Ovary (tissue), 9 donors: ENCODE data around the gene ACVR1B. TPM values are rescaled to one million over a fixed set of nuclear protein-coding genes. Genes with fewer than 3 reads are reported as not detected.

Experiments
- DNase-seq, 5 donors: peaks; one replicate each; pipeline ENCODE4 v3.0.0-alpha.2; 2019 to 2020
- H3K27ac ChIP-seq, 2 donors: fragments of 200-600 bp; one replicate each; pipeline versions ENCODE4 v1.5.1 to v1.8.0; 2019 to 2022
- H3K27me3 ChIP-seq: fragments of 200-600 bp; one replicate; pipeline ENCODE4 v1.8.0; 2022
- H3K36me3 ChIP-seq: fragments of 200-600 bp; sonication (generic); one replicate; pipeline ENCODE4 v1.5.1; 2019
- H3K4me1 ChIP-seq: one replicate; pipeline ENCODE4 v1.8.1; 2013; ENCODE audit warnings: mild to moderate bottlenecking, moderate library complexity; ENCODE audit not compliant: insufficient read depth
- H3K4me3 ChIP-seq: fragments of 200-600 bp; sonication (generic); one replicate; pipeline ENCODE4 v1.5.1; 2017
- H3K9me3 ChIP-seq, 2 donors: fragments of 200-600 bp in 1 of 2; sonication (generic) in 1 of 2; one replicate each; pipeline versions ENCODE4 v1.5.1 to v1.8.1; 2013 to 2019; ENCODE audit warnings: mild to moderate bottlenecking in 1 of 2, moderate library complexity in 1 of 2
- EP300 ChIP-seq: sonication (generic); formaldehyde crosslinking; IDR thresholded peaks from one replicate; pipeline ENCODE4 v1.6.1; 2017; ENCODE audit warnings: antibody characterized with exemption
- POLR2A ChIP-seq: fragments of 450-650 bp; IDR thresholded peaks from one replicate; pipeline ENCODE4 v1.6.1; 2017; ENCODE audit warnings: antibody characterized with exemption, mild to moderate bottlenecking, moderate library complexity
- WGBS, 3 donors: extraction: QIAGEN DNeasy Blood & Tissue Kit in 1 of 3; methylation state at CpG; one replicate each; pipeline versions ENCODE4 v1.1.5 to v1.1.7; 2013 to 2017; 5-methylcytosine and 5-hydroxymethylcytosine counted together
- intact Hi-C, 4 donors: fragments of 100-400 bp; cut with DNase I; formaldehyde crosslinking; loops; one replicate each; pipeline versions ENCODE4 v1.11.0 to v1.15.1; 2022 to 2023
- polyA plus RNA-seq, 2 donors: library from polyadenylated mRNA; stranded (reverse); fragments of 200-250 nt in 1 of 2; fragments of 350-450 nt in 1 of 2; fragmentation: Illumina TruSeq in 1 of 2; extraction: RNeasy Lipid Tissue Mini Kit (QIAGEN cat#74804) in 1 of 2; gene quantifications; one replicate each; pipeline ENCODE4 v1.2.3, GENCODE V29; 2013 to 2014
- total RNA-seq, 7 donors: library from RNA; depleted of rRNA in 2 of 7; stranded (reverse); fragments of >200 nt in 2 of 7; fragmentation: NEBNext Ultra II Directional in 3 of 7; extraction: Animal tissue kit (Norgen Biotek cat#: 25700) in 3 of 7; gene quantifications; one replicate each; pipeline versions ENCODE4 v1.1.0 to v1.2.4, GENCODE V29; 2016 to 2023
- TF ChIP-seq, protein P1 (sequence below), 3 donors: fragments of 450-650 bp in 2 of 3; fragments of 200-600 bp in 1 of 3; IDR thresholded peaks; one replicate each; pipeline versions ENCODE4 v1.5.1 to v1.8.0; 2016 to 2022; ENCODE audit warnings: antibody characterized with exemption in 3 of 3, mild to moderate bottlenecking in 1 of 3
- donor health status: DM: no; HTN: no; CAD: no; lungs with moderate emphysema.
- donor health status: DM: no; HTN: no; CAD: no.
- donor health status: Bipolar disorder and iron deficiency.
- donor health status: DM: yes; HTN: yes; CAD: no.
- donor health status: DM: no; HTN: no; CAD: no.
- donor health status: DM: yes; HTN: yes; CAD: no.

The ACVR1B gene
- total and polyA plus RNA-seq, 9 donors, result 6.9 to 27.3 (median 19.1) TPM

DNA sequence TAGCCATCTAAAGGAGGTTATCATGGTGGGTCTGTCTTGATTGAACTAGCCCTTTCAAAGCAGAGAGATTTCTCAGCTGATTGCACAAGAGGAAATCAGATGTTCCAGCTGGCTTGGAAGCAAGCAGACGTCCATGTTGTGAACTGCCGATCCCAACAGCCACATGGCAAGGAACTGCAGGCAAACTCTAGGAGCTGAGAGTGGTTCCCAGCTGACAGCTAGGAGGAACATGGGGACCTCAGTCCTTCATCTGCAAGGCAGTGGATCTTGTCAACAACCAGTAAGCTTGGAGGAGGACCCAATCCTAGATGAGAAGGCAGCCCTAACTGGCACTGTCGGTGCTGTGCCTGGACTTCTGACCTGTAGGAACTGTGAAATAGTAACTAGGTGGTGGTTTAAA, 7.7 kb downstream of the ACVR1B start:
- TF ChIP-seq POLR2A, result no peak
- no peak for TF ChIP-seq EP300
- TF ChIP-seq, protein P1, sequence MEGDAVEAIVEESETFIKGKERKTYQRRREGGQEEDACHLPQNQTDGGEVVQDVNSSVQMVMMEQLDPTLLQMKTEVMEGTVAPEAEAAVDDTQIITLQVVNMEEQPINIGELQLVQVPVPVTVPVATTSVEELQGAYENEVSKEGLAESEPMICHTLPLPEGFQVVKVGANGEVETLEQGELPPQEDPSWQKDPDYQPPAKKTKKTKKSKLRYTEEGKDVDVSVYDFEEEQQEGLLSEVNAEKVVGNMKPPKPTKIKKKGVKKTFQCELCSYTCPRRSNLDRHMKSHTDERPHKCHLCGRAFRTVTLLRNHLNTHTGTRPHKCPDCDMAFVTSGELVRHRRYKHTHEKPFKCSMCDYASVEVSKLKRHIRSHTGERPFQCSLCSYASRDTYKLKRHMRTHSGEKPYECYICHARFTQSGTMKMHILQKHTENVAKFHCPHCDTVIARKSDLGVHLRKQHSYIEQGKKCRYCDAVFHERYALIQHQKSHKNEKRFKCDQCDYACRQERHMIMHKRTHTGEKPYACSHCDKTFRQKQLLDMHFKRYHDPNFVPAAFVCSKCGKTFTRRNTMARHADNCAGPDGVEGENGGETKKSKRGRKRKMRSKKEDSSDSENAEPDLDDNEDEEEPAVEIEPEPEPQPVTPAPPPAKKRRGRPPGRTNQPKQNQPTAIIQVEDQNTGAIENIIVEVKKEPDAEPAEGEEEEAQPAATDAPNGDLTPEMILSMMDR (IDR thresholded peaks at IDR 0.05), result no peak
- Histone ChIP-seq H3K9me3 (no peaks in the 10 kb centered on the region), H3K4me1 (peaks cover 4% of the 10 kb centered on the region), H3K4me3 (no peak overlapping the region), H3K27ac (no peak overlapping the region), H3K36me3 (no peaks in the 10 kb centered on the region), H3K27me3 (no peaks in the 10 kb centered on the region)
- intact Hi-C loops, result no loop called here
- DNase-seq, result no peak
- WGBS, 3 donors, result 67 to 84% (median 82%) methylated on average over 3 of the region's 3 CpGs

DNA sequence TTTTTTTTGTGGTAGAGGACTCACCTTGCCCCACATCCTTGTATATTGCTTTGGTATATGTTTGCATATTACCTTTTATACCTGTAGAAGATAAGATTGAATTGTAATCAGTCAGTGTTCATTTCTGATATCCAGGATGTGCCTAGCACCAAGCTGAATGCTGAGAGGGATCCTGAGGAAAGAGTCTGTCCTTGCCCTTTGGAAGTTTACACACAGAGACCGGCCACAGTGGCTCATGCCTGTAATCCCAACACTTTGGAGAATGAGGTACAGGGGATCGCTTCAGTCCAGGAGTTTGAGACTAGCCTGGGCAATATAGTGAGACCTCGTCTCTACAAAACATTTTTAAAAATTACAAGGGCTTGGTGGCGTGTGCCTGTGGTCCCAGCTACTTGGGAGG, 8.4 kb downstream of the ACVR1B start:
- intact Hi-C loops, result no loop called here
- 94 to 99% (median 95%) methylated on average over 4 of the region's 4 CpGs for WGBS, 3 donors
- no peak overlapping the region for H3K27ac ChIP-seq
- H3K36me3 ChIP-seq, result no peaks in the 10 kb centered on the region
- no peak for TF ChIP-seq POLR2A
- TF ChIP-seq EP300, result no peak
- TF ChIP-seq, protein P1 (IDR thresholded peaks at IDR 0.05), result no peak
- H3K4me3 ChIP-seq, result no peak overlapping the region
- no peak for DNase-seq
- no peaks in the 10 kb centered on the region for H3K27me3 ChIP-seq
- H3K9me3 ChIP-seq, result no peaks in the 10 kb centered on the region
- no peaks in the 10 kb centered on the region for H3K4me1 ChIP-seq

DNA sequence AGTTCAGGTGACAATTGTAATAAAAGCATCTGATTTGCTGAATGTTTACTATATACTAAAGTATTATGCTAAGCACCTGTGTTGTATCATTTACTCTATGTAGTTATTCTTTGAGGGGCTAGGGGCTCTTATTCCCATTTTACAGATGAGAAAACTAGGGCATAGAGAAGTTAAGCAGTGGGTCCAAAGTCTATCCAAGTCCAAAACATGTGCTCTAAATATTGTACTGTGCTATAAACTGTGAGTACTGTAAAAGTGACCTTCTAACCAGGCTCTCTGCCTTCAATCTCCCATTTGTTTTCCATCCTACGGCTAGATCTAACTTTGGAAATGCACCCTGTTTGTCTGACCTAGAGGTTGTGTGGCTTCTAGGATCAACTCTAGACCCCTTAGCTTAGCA, 9.0 kb downstream of the ACVR1B start:
- Histone ChIP-seq H3K4me3 (no peak overlapping the region), H3K4me1 (no peaks in the 10 kb centered on the region), H3K27me3 (no peaks in the 10 kb centered on the region), H3K27ac (no peak overlapping the region), H3K9me3 (no peaks in the 10 kb centered on the region), H3K36me3 (no peaks in the 10 kb centered on the region)
- 81 to 89% (median 84%) methylated on average over 1 of the region's 1 CpG for WGBS, 3 donors
- no peak for DNase-seq
- TF ChIP-seq POLR2A (no peak), EP300 (no peak)
- TF ChIP-seq, protein P1 (IDR thresholded peaks at IDR 0.05), result no peak
- intact Hi-C loops, result no loop called here

DNA sequence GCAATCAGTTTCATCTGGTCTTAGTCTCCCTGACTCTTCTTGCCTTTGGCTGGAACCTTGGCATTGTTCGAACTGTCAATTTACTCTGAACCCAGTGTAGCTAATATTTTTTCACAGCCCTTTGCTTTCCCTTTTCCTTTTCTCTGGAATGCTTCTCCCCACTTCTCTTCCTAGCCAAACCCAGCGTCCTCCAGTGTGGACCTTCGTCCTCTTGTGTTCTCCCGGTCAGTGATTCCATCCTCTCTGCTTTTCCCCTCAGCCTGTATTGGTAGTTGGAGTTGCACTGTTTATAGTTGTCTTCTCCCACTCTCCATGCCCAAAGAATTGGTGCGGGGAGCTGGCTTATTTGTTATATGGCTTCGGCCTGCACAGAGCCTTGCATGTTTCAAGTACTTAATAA, 9.4 kb downstream of the ACVR1B start:
- WGBS, 3 donors, result 92 to 98% (median 95%) methylated on average over 6 of the region's 6 CpGs
- H3K4me1 ChIP-seq, result no peaks in the 10 kb centered on the region
- intact Hi-C loops, result no loop called here

More for the DNA sequence above, 9.4 kb downstream of the ACVR1B start:
- Histone ChIP-seq H3K9me3 (no peaks in the 10 kb centered on the region), H3K27ac (no peak overlapping the region), H3K27me3 (no peaks in the 10 kb centered on the region), H3K36me3 (no peaks in the 10 kb centered on the region), H3K4me3 (no peak overlapping the region)
- DNase-seq, result no peak
- TF ChIP-seq EP300 (no peak), POLR2A (no peak)
- TF ChIP-seq, protein P1 (IDR thresholded peaks at IDR 0.05), result no peak
